WTC11 (cell line): ENCODE measurements around the gene EYA2. TPM values are rescaled to one million over a fixed set of nuclear protein-coding genes. Genes with fewer than 3 reads are reported as not detected.
"Not testable (repeated sequence)": the region's sequence is repeated elsewhere in the genome, so short reads cannot be mapped to it uniquely, and the experiment has no call there.

Source experiments
- ATAC-seq: fragments of 200-7000 bp; cut with Tn5 transposase; 2 replicates; pipeline ENCODE4 v1.10.0; 2021; ENCODE audit warnings: mild to moderate bottlenecking, moderate library complexity
- CTCF ChIA-PET: fragments of 300-600 bp; sonication (Branson Sonifier 250); formaldehyde crosslinking; loops from one replicate; lab custom pipeline; 2021; ENCODE audit warnings: antibody characterized with exemption; lab: Charles Lee
- POLR2A ChIA-PET: fragments of 350-600 bp; sonication (Branson Sonifier 250); formaldehyde crosslinking; loops from one replicate; lab custom pipeline; 2021; ENCODE audit warnings: antibody characterized with exemption; lab: Charles Lee
- DNase-seq: peaks from one replicate; pipeline ENCODE4 v3.0.0; 2021; ENCODE audit warnings: low spot score
- H3K27ac Mint-ChIP-seq: 2 replicates; pipeline ENCODE4 v1.8.0; 2021; ENCODE audit warnings: mixed read lengths
- H3K27me3 Mint-ChIP-seq: 2 replicates; pipeline ENCODE4 v1.8.0; 2021; ENCODE audit warnings: low read depth, mild to moderate bottlenecking, moderate library complexity, mixed read lengths
- H3K36me3 Mint-ChIP-seq: 2 replicates; pipeline ENCODE4 v1.8.0; 2021; ENCODE audit warnings: mixed read lengths
- H3K4me1 Mint-ChIP-seq: 2 replicates; pipeline ENCODE4 v1.8.0; 2022; ENCODE audit warnings: mixed read lengths
- H3K4me3 Mint-ChIP-seq: 2 replicates; pipeline ENCODE4 v1.8.0; 2021; ENCODE audit warnings: mild to moderate bottlenecking, moderate library complexity, mixed read lengths
- H3K9me3 Mint-ChIP-seq: 2 replicates; pipeline ENCODE4 v1.8.0; 2021; ENCODE audit warnings: mixed read lengths
- CREB1 ChIP-seq: sonication (generic); formaldehyde crosslinking; IDR thresholded peaks from 2 replicates; pipeline ENCODE4 v1.8.0; 2023; ENCODE audit warnings: mild to moderate bottlenecking, missing genetic modification reagents
- ZNF219 ChIP-seq: sonication (generic); formaldehyde crosslinking; IDR thresholded peaks from 2 replicates; pipeline ENCODE4 v1.8.0; 2023; ENCODE audit warnings: missing genetic modification reagents, mild to moderate bottlenecking, borderline replicate concordance
- total RNA-seq: library from RNA; stranded (reverse); gene quantifications from 3 replicates; pipeline ENCODE4 v1.2.3, GENCODE V29; 2021
- TF ChIP-seq, protein P1 (sequence below): sonication (generic); formaldehyde crosslinking; IDR thresholded peaks from 2 replicates; pipeline ENCODE4 v1.8.1; 2022; ENCODE audit warnings: low read depth, missing genetic modification reagents, borderline replicate concordance
- TF ChIP-seq, protein P2 (sequence below): sonication (generic); formaldehyde crosslinking; IDR thresholded peaks from 2 replicates; pipeline ENCODE4 v1.8.0; 2022; ENCODE audit warnings: mild to moderate bottlenecking, missing genetic modification reagents
- TF ChIP-seq, protein P3 (sequence below): sonication (generic); formaldehyde crosslinking; IDR thresholded peaks from 2 replicates; pipeline ENCODE4 v1.8.1; 2023; ENCODE audit warnings: mild to moderate bottlenecking, missing genetic modification reagents, moderate library complexity
- TF ChIP-seq, protein P4 (sequence below): sonication (generic); formaldehyde crosslinking; IDR thresholded peaks from 2 replicates; pipeline ENCODE4 v1.8.1; 2022; ENCODE audit warnings: missing genetic modification reagents, borderline replicate concordance
- TF ChIP-seq, protein P5 (sequence below): fragments of 250-450 bp; sonication (Bioruptor Pico); IDR thresholded peaks from 2 replicates; pipeline ENCODE4 v1.9.0; 2021; ENCODE audit warnings: mild to moderate bottlenecking
- TF ChIP-seq, protein P6 (sequence below): sonication (generic); formaldehyde crosslinking; IDR thresholded peaks from 2 replicates; pipeline ENCODE4 v1.8.1; 2023; ENCODE audit warnings: mild to moderate bottlenecking, missing genetic modification reagents
- TF ChIP-seq, protein P7 (sequence below): sonication (generic); formaldehyde crosslinking; IDR thresholded peaks from 2 replicates; pipeline ENCODE4 v1.8.0; 2022; ENCODE audit warnings: mild to moderate bottlenecking, missing genetic modification reagents

Gene EYA2
- total RNA-seq, 1 experiment from 2014 or later, result 1.5 TPM

DNA sequence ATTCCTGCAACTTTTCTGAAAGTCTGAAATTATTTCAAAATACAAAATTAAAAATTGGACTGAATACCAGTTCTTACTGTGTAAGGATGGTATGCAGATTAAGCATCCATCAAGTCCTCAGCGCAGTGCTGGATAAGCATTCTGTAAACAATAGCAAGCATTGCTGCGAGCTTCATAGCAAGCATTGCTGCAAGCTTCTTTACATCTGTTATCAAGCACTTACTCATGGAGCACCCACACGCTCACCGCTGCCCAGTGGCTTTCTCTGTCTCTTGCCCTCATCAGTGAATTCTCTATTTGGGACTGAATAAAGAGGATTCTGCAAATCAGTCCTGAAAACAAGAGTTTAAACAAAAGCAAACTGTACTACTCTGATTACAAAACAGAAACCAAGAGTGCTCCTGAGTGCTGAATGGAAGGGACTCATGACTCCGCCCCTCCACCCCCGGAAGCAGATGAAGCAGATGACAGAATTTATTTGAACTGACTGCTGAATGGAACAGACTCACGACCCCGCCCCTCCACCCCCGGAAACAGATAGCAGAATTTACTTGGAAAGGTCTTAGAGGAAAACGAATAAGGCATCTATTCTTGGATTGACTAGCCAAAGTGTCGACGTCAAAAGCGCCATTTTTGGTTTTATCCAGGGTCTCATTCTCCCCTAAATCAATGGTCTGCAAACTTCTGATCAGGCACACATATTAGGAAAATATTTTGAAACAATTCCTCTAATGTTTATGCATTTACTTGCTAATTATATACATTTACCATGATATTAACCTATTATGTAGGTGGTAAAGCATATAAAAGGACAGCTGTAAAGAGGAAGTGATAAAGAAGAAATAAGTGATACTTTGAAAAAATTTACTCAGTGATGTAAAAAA, 22.1 kb upstream of the EYA2 start (continued):
- TF ChIP-seq, protein P1, sequence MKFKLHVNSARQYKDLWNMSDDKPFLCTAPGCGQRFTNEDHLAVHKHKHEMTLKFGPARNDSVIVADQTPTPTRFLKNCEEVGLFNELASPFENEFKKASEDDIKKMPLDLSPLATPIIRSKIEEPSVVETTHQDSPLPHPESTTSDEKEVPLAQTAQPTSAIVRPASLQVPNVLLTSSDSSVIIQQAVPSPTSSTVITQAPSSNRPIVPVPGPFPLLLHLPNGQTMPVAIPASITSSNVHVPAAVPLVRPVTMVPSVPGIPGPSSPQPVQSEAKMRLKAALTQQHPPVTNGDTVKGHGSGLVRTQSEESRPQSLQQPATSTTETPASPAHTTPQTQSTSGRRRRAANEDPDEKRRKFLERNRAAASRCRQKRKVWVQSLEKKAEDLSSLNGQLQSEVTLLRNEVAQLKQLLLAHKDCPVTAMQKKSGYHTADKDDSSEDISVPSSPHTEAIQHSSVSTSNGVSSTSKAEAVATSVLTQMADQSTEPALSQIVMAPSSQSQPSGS (CRISPR knock-in tag), result no peak
- TF ChIP-seq, protein P2, sequence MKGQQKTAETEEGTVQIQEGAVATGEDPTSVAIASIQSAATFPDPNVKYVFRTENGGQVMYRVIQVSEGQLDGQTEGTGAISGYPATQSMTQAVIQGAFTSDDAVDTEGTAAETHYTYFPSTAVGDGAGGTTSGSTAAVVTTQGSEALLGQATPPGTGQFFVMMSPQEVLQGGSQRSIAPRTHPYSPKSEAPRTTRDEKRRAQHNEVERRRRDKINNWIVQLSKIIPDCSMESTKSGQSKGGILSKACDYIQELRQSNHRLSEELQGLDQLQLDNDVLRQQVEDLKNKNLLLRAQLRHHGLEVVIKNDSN (CRISPR knock-in tag), result no peak
- TF ChIP-seq, all 79 proteins: peak for 0

DNA sequence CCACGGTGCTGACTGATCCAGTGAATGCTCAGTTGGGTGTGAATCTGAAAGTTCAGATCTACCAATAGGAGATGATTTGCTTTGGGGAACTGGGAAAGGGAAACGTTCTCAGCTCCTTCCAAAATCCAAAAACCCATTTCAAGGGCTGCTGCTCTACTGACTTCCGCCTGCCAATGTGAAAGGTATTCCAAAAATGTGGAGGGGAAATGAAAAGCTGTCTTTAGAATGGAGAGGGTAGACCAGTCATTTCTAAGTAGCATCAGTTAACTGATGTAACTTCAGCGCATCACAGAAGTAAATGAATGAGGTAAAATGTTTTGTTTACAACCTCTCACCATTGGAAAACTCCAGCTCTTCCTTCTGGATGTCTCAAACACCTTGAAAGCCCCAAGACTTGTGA, 19.6 kb upstream of the EYA2 start:
- Mint-ChIP-seq H3K27ac (no peak overlapping the region), H3K9me3 (peaks cover 13% of the 10 kb centered on the region), H3K4me1 (peaks cover 12% of the 10 kb centered on the region), H3K27me3 (peaks cover 3% of the 10 kb centered on the region; the same call in 1 of the 2 replicates), H3K4me3 (no peak overlapping the region), H3K36me3 (no peaks in the 10 kb centered on the region)
- ATAC-seq (peak; percentile 34; the same call in 1 of the 2 replicates), DNase-seq (no peak)
- CTCF ChIA-PET, result interaction anchor here (0.8 kb wide), 1 partner anchor 54 kb away, joined by 4 read pairs; no protein-coding TSS in a partner anchor
- TF ChIP-seq, protein P3, sequence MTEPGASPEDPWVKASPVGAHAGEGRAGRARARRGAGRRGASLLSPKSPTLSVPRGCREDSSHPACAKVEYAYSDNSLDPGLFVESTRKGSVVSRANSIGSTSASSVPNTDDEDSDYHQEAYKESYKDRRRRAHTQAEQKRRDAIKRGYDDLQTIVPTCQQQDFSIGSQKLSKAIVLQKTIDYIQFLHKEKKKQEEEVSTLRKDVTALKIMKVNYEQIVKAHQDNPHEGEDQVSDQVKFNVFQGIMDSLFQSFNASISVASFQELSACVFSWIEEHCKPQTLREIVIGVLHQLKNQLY (CRISPR knock-in tag), result no peak
- TF ChIP-seq, protein P4, sequence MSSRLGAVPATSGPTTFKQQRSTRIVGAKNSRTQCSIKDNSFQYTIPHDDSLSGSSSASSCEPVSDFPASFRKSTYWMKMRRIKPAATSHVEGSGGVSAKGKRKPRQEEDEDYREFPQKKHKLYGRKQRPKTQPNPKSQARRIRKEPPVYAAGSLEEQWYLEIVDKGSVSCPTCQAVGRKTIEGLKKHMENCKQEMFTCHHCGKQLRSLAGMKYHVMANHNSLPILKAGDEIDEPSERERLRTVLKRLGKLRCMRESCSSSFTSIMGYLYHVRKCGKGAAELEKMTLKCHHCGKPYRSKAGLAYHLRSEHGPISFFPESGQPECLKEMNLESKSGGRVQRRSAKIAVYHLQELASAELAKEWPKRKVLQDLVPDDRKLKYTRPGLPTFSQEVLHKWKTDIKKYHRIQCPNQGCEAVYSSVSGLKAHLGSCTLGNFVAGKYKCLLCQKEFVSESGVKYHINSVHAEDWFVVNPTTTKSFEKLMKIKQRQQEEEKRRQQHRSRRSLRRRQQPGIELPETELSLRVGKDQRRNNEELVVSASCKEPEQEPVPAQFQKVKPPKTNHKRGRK (CRISPR knock-in tag), result no peak
- TF ChIP-seq, all 79 proteins: peak for 0
- POLR2A ChIA-PET, result no interaction called here

DNA sequence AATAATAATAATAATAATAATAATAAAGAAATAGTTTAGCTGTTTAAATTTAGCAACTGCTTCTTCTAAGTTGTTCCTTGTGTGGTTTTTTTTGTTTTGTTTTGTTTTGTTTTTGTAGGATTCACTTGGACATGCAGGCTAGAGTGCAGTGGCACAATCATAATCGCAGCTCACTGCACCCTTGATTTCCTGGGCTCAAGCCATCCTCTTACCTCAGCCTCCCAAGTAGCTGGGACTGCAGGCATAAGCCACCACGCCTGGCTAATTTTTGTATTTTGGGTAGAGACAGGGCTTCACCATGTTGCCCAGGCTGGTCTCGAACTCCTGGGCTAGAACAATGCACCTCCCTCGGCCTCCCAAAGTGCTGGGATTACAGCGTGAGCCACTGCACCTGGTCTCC, 15.3 kb upstream of the EYA2 start:
- POLR2A ChIA-PET, result no interaction called here
- ATAC-seq (no peak), DNase-seq (no peak)
- no peak overlapping the region for H3K27ac Mint-ChIP-seq
- CTCF ChIA-PET, result no interaction called here
- no peaks in the 10 kb centered on the region for H3K27me3 Mint-ChIP-seq
- TF ChIP-seq CREB1, result no peak
- TF ChIP-seq, protein P5, sequence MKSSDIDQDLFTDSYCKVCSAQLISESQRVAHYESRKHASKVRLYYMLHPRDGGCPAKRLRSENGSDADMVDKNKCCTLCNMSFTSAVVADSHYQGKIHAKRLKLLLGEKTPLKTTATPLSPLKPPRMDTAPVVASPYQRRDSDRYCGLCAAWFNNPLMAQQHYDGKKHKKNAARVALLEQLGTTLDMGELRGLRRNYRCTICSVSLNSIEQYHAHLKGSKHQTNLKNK, result no peak
- TF ChIP-seq ZNF219, result no peak
- TF ChIP-seq, protein P6, sequence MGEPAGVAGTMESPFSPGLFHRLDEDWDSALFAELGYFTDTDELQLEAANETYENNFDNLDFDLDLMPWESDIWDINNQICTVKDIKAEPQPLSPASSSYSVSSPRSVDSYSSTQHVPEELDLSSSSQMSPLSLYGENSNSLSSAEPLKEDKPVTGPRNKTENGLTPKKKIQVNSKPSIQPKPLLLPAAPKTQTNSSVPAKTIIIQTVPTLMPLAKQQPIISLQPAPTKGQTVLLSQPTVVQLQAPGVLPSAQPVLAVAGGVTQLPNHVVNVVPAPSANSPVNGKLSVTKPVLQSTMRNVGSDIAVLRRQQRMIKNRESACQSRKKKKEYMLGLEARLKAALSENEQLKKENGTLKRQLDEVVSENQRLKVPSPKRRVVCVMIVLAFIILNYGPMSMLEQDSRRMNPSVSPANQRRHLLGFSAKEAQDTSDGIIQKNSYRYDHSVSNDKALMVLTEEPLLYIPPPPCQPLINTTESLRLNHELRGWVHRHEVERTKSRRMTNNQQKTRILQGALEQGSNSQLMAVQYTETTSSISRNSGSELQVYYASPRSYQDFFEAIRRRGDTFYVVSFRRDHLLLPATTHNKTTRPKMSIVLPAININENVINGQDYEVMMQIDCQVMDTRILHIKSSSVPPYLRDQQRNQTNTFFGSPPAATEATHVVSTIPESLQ, result no peak
- TF ChIP-seq, protein P7, sequence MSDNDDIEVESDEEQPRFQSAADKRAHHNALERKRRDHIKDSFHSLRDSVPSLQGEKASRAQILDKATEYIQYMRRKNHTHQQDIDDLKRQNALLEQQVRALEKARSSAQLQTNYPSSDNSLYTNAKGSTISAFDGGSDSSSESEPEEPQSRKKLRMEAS (CRISPR knock-in tag), result no peak
- H3K4me1 Mint-ChIP-seq, result peaks cover 22% of the 10 kb centered on the region
- H3K4me3 Mint-ChIP-seq, result no peak overlapping the region
- H3K36me3 Mint-ChIP-seq, result no peaks in the 10 kb centered on the region
- peaks cover 8% of the 10 kb centered on the region; the same call in 1 of the 2 replicates for H3K9me3 Mint-ChIP-seq

DNA sequence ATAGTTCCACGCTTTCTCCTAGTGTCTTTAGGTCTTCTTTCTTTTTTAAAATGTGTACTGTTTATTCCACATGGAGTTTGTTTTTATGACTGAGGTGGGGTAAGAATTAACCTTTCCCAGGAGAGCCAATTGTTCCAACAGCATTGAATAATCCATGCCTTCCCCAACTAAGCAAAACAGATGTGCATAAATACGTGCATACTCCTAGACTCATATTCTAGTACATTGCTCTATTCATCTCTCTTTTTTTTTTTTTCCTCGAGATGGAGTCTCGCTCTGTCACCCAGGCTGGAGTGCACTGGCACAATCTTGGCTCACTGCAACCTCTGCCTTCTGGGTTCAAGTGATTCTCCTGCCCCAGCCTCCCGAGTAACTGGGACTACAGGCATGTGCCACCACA, 14.7 kb upstream of the EYA2 start:
- POLR2A ChIA-PET, H3K36me3 Mint-ChIP-seq, H3K27me3 Mint-ChIP-seq, ATAC-seq, H3K27ac Mint-ChIP-seq, H3K4me3 Mint-ChIP-seq, CTCF ChIA-PET, H3K9me3 Mint-ChIP-seq, DNase-seq: not testable (repeated sequence)
- H3K4me1 Mint-ChIP-seq, result peaks cover 19% of the 10 kb centered on the region
